ENCODE data around the gene SYN1.

SYN1 gene

DNA sequence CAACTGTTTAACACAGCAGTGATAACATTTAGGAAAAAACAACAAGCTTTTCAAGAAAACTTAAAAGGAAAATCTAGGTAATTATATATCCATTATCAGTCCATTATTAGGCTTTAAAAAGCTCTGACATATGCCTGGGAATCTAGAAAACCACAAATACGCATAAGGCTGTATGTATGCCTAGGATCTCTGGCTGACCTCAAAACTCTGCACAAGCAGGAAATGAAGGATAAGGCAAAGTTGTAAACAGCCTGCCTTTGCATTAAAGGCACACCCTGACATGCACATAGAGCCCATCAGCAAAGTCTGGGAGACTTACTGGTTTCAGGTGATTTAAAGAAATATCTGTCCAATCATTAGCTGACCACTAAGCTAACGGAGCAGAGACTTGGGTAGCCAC lies 23.4 kb downstream of the SYN1 start:
- no peak for DNase-seq (ENCODE audit: low read depth, low spot score)
- TF ChIP-seq CTCF (IDR thresholded peaks at IDR 0.05; ENCODE audit: insufficient read depth, low read length, missing control alignments), result no peak
- ChIA-PET CTCF (interaction anchor here (1.0 kb wide), 1 partner anchor 49 kb away, joined by 3 read pairs; no protein-coding TSS in a partner anchor), POLR2A (no interaction called here)
- H3K4me3 ChIP-seq (ENCODE audit: low read depth, low read length), result no peak overlapping the region

- no peak for DNase-seq (ENCODE audit: low read depth, low spot score)
- ChIA-PET CTCF (interaction anchor here (1.0 kb wide), 1 partner anchor 49 kb away, joined by 3 read pairs; no protein-coding TSS in a partner anchor), POLR2A (no interaction called here)
- H3K4me3 ChIP-seq (ENCODE audit: low read depth, low read length), result no peak overlapping the region
- no peak for TF ChIP-seq CTCF (IDR thresholded peaks at IDR 0.05; ENCODE audit: insufficient read depth, low read length, missing control alignments)
Measured at GRCh38 chrX:47595716-47596251, 23.9 kb downstream of the SYN1 start.

DNA sequence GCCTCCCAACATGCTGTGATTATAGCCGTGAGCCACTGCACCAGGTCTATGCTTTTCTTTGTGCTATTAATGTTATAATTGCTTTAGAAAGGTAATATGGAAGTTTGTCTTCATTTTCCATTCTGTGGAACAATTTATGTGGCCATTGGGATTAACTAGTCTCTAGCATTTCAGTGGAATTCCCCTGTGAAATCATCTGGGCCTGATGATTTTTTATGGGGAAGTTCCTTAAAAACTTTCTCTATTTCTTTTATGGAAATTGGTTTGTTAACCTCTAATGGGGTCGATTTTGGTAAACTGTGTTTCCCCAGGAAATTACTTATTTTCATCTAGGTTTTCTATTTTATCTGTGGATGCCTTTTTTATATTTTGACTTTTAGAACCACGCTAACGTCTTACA lies 26.1 kb downstream of the SYN1 start:
- POLR2A ChIA-PET, result no interaction called here
- H3K4me3 ChIP-seq (ENCODE audit: low read depth, low read length), result no peak overlapping the region
- no peak for DNase-seq (ENCODE audit: low read depth, low spot score)
- CTCF ChIA-PET, result interaction anchor here (0.6 kb wide), 1 partner anchor 70 kb away, joined by 3 read pairs; no protein-coding TSS in a partner anchor
- TF ChIP-seq CTCF (IDR thresholded peaks at IDR 0.05; ENCODE audit: insufficient read depth, low read length, missing control alignments), result no peak

- no peak for TF ChIP-seq CTCF (IDR thresholded peaks at IDR 0.05; ENCODE audit: insufficient read depth, low read length, missing control alignments)
- DNase-seq (ENCODE audit: low read depth, low spot score), result no peak
- ChIA-PET CTCF (no interaction called here), POLR2A (no interaction called here)
- H3K4me3 ChIP-seq (ENCODE audit: low read depth, low read length), result no peak overlapping the region
Measured at GRCh38 chrX:47590984-47591383, 28.7 kb downstream of the SYN1 start.

DNA sequence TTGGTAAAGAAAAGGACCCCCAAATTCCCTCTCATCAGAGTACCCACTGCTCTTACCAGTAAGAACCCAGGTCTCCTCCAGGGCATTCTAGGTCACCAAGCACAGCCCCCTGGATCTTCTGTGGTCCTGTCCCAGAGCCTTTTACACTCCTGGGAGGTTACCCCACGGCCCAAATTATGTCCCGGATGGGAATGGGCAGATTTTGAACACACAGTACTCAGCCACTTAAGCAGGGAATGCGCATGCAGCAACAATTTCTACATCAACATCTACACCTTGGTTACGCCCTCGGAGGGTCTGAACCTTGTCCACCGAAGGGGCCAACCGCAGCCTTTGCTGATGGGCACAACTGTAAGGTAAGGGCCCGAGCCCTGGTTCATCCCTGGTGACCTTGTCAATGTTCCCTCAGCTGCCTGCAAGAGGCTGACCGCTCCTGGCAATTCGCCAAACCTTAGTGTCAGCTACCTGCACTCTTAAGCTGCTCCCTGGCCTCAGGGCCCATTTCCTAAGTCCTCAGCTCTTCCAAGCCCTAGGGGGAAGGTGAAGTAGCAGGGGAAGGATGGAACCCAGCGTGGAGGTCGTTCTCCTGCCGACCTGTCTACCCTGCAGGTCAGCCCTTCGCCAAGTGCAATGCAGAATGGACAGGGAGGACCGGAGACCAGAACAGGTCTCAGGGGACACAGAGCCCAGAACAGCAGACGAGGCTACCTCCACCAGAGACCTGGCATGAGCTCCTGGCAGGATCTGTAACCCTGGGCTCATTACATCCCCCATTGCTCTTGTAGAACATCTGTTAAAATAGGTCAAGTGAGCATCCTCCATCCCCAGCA lies 31.5 kb downstream of the SYN1 start:
- DNase-seq (ENCODE audit: low read depth, low spot score), result no peak
- H3K4me3 ChIP-seq (ENCODE audit: low read depth, low read length), result no peak overlapping the region
- no peak for TF ChIP-seq CTCF (IDR thresholded peaks at IDR 0.05; ENCODE audit: insufficient read depth, low read length, missing control alignments)
- CTCF ChIA-PET, result no interaction called here
- POLR2A ChIA-PET, result no interaction called here

GRCh38 chrX:47587091-47587891 lies 32.4 kb downstream of the SYN1 start:
- CTCF ChIA-PET, result no interaction called here

More at GRCh38 chrX:47587091-47587891, 32.4 kb downstream of the SYN1 start:
- POLR2A ChIA-PET, result no interaction called here
- TF ChIP-seq CTCF (IDR thresholded peaks at IDR 0.05; ENCODE audit: insufficient read depth, low read length, missing control alignments), result no peak
- no peak overlapping the region for H3K4me3 ChIP-seq (ENCODE audit: low read depth, low read length)
- DNase-seq (ENCODE audit: low read depth, low spot score), result no peak

All from AG04449 (cell line).